PC-9 (cell line): ENCODE results near the gene KLHL1. TPM values are rescaled to one million over a fixed set of nuclear protein-coding genes. Genes with fewer than 3 reads are reported as not detected.

Experiments
- BruUV-seq: library from RNA; stranded (reverse); fragments of 400-500 nt; replicated peaks from 2 replicates; lab custom pipeline; 2021; lab: Mats Ljungman, UMichigan
- CTCF ChIA-PET: fragments of 300-600 bp; sonication (Branson Sonifier 250); formaldehyde crosslinking; loops from one replicate; lab custom pipeline; 2022; ENCODE audit warnings: antibody characterized with exemption; lab: Charles Lee
- POLR2A ChIA-PET: fragments of 300-600 bp; sonication (Branson Sonifier 250); formaldehyde crosslinking; loops from one replicate; lab custom pipeline; 2022; ENCODE audit warnings: antibody characterized with exemption; ENCODE audit not compliant: unreplicated experiment; lab: Charles Lee
- DNase-seq, 2 experiments: peaks; one replicate each; pipeline versions ENCODE4 v3.0.0 to v3.0.0-alpha.2; 2015 to 2022; ENCODE audit warnings: mixed read lengths in 1 of 2
- H2AFZ ChIP-seq: fragments of 200-600 bp; sonication (generic); 2 replicates; pipeline ENCODE4 v1.8.1; 2017; ENCODE audit warnings: antibody characterized with exemption
- H3F3A ChIP-seq: fragments of 200-600 bp; sonication (generic); 2 replicates; pipeline ENCODE4 v1.8.1; 2017; ENCODE audit warnings: antibody characterized with exemption, mild to moderate bottlenecking, low read depth; ENCODE audit not compliant: insufficient read depth
- H3K27ac ChIP-seq: fragments of 200-600 bp; sonication (generic); 2 replicates; pipeline ENCODE4 v1.6.1; 2016; ENCODE audit warnings: mixed run types
- H3K27me3 ChIP-seq: fragments of 200-600 bp; sonication (generic); 2 replicates; pipeline ENCODE4 v1.6.1; 2016; ENCODE audit warnings: low read depth, mixed run types; ENCODE audit not compliant: insufficient read depth
- H3K36me3 ChIP-seq: fragments of 200-600 bp; sonication (generic); 2 replicates; pipeline ENCODE4 v1.6.1; 2016; ENCODE audit warnings: low read depth, mixed run types
- H3K4me1 ChIP-seq: fragments of 200-600 bp; sonication (generic); replicated peaks from 2 replicates; pipeline ENCODE4 v1.6.1; 2016; ENCODE audit warnings: mixed run types; ENCODE audit not compliant: insufficient read depth
- H3K4me2 ChIP-seq: fragments of 200-600 bp; sonication (generic); 2 replicates; pipeline ENCODE4 v1.6.1; 2017; ENCODE audit warnings: mixed run types
- H3K4me3 ChIP-seq: fragments of 200-600 bp; sonication (generic); 2 replicates; pipeline ENCODE4 v1.6.1; 2016; ENCODE audit warnings: mixed run types
- H3K79me2 ChIP-seq: fragments of 200-600 bp; sonication (generic); 2 replicates; pipeline ENCODE4 v1.6.1; 2017; ENCODE audit warnings: low read depth, mixed run types
- H3K9me2 ChIP-seq: fragments of 200-600 bp; sonication (generic); 2 replicates; pipeline ENCODE4 v1.8.1; 2017; ENCODE audit warnings: mild to moderate bottlenecking; ENCODE audit not compliant: insufficient read depth
- H3K9me3 ChIP-seq: fragments of 200-600 bp; sonication (generic); 2 replicates; pipeline ENCODE4 v1.8.1; 2016; ENCODE audit warnings: low read depth; ENCODE audit not compliant: insufficient read depth
- H4K20me1 ChIP-seq: fragments of 200-600 bp; sonication (generic); 2 replicates; pipeline ENCODE4 v1.8.1; 2017; ENCODE audit not compliant: insufficient read depth
- CTCF ChIP-seq: fragments of 200-600 bp; sonication (generic); conservative IDR thresholded peaks from 2 replicates; pipeline ENCODE4 v1.6.1; 2017; ENCODE audit warnings: mixed run types, antibody characterized with exemption, mild to moderate bottlenecking, moderate library complexity
- EZH2 ChIP-seq: fragments of 200-600 bp; sonication (generic); IDR thresholded peaks from 2 replicates; pipeline ENCODE4 v1.8.0; 2017; ENCODE audit warnings: antibody characterized with exemption, low read depth
- intact Hi-C: fragments of 100-400 bp; cut with micrococcal nuclease; formaldehyde crosslinking; loops from one replicate; pipeline ENCODE4 v1.10.0; 2022; ENCODE audit not compliant: unreplicated experiment
- total RNA-seq: library from RNA; stranded (reverse); gene quantifications from 2 replicates; pipeline ENCODE4 v1.2.3, GENCODE V29; 2021

The KLHL1 gene
- total RNA-seq, 1 experiment from 2014 or later, result not detected

- Histone ChIP-seq H3K27me3 (no peaks in the 10 kb centered on the region), H3K9me2 (no peaks in the 10 kb centered on the region), H3K9me3 (no peaks in the 10 kb centered on the region), H3K79me2 (no peaks in the 10 kb centered on the region), H3K4me1 (no peaks in the 10 kb centered on the region), H4K20me1 (no peaks in the 10 kb centered on the region), H3K4me2 (no peak overlapping the region), H3F3A (no peaks in the 10 kb centered on the region), H2AFZ (no peak overlapping the region; the same call in 1 of the 2 replicates), H3K4me3 (no peak overlapping the region), H3K36me3 (no peaks in the 10 kb centered on the region), H3K27ac (no peak overlapping the region)
- TF ChIP-seq CTCF (no peak), EZH2 (no peak)
- no TSS peak for BruUV-seq
- ChIA-PET POLR2A (no interaction called here), CTCF (no interaction called here)
- intact Hi-C loops, result no loop called here
- DNase-seq, result no peak
Measured at GRCh38 chr13:70080012-70080411, 28.2 kb downstream of the KLHL1 start.

- H3K9me2 ChIP-seq, result no peaks in the 10 kb centered on the region
- no peaks in the 10 kb centered on the region for H3K27me3 ChIP-seq
- H4K20me1 ChIP-seq, result no peaks in the 10 kb centered on the region
- no peak overlapping the region for H2AFZ ChIP-seq
- H3K27ac ChIP-seq, result no peak overlapping the region
- H3K4me3 ChIP-seq, result no peak overlapping the region
- TF ChIP-seq CTCF (no peak), EZH2 (no peak)
- H3F3A ChIP-seq, result no peaks in the 10 kb centered on the region
- H3K4me2 ChIP-seq, result no peak overlapping the region
- no peaks in the 10 kb centered on the region for H3K79me2 ChIP-seq
- CTCF ChIA-PET, result no interaction called here
- intact Hi-C loops, result no loop called here
- no peaks in the 10 kb centered on the region for H3K36me3 ChIP-seq
- no peaks in the 10 kb centered on the region for H3K9me3 ChIP-seq
- POLR2A ChIA-PET, result no interaction called here
- BruUV-seq, result no TSS peak
- H3K4me1 ChIP-seq, result no peaks in the 10 kb centered on the region
- DNase-seq, result no peak
Measured at GRCh38 chr13:70054572-70054971, 53.7 kb downstream of the KLHL1 start.

GRCh38 chr13:70051531-70051930, 56.7 kb downstream of the KLHL1 start:
- Histone ChIP-seq H3K4me2 (no peak overlapping the region), H3K27me3 (no peaks in the 10 kb centered on the region), H3K27ac (no peak overlapping the region), H3K4me1 (no peaks in the 10 kb centered on the region), H3F3A (no peaks in the 10 kb centered on the region), H3K36me3 (no peaks in the 10 kb centered on the region), H3K79me2 (no peaks in the 10 kb centered on the region), H3K9me3 (no peaks in the 10 kb centered on the region), H4K20me1 (no peaks in the 10 kb centered on the region), H3K4me3 (no peak overlapping the region), H2AFZ (no peak overlapping the region), H3K9me2 (no peaks in the 10 kb centered on the region)
- intact Hi-C loops, result no loop called here
- DNase-seq, result no peak
- ChIA-PET CTCF (no interaction called here), POLR2A (no interaction called here)
- TF ChIP-seq CTCF (no peak), EZH2 (no peak)
- no TSS peak for BruUV-seq
